ENCODE measurements around the gene KRT6A.
"Not testable (repeated sequence)": the region's sequence is repeated elsewhere in the genome, so short reads cannot be mapped to it uniquely, and the experiment has no call there.

The KRT6A gene

DNA sequence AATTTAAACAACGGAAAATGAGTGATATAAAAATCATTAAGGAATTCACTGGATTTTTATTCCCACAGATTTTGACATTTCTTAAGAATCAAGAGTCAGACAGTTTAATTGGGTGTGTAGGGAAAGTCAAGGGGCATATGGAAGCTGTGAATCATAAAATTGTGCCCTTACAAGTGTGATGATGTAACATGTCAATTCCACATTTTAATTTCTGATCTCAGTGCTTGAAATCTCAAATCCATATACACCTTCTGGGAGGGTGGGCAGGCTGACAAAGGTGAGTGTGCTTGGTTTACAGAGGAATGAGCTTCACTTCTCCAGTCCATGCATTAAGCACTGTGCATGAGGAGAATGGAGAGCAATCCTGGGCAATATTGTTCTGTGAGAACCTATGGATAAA lies 1.0 kb upstream of the KRT6A start:
- no peak for TF ChIP-seq PPARA (CRISPR knock-in tag; IDR thresholded peaks at IDR 0.05; ENCODE audit: borderline replicate concordance)
- TF ChIP-seq, protein P1, sequence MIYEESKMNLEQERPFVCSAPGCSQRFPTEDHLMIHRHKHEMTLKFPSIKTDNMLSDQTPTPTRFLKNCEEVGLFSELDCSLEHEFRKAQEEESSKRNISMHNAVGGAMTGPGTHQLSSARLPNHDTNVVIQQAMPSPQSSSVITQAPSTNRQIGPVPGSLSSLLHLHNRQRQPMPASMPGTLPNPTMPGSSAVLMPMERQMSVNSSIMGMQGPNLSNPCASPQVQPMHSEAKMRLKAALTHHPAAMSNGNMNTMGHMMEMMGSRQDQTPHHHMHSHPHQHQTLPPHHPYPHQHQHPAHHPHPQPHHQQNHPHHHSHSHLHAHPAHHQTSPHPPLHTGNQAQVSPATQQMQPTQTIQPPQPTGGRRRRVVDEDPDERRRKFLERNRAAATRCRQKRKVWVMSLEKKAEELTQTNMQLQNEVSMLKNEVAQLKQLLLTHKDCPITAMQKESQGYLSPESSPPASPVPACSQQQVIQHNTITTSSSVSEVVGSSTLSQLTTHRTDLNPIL (CRISPR knock-in tag; IDR thresholded peaks at IDR 0.05; ENCODE audit: low read depth), result no peak
- no peak for TF ChIP-seq BACH2 (CRISPR knock-in tag; IDR thresholded peaks at IDR 0.05; ENCODE audit: borderline replicate concordance)
- TF ChIP-seq, protein P2, sequence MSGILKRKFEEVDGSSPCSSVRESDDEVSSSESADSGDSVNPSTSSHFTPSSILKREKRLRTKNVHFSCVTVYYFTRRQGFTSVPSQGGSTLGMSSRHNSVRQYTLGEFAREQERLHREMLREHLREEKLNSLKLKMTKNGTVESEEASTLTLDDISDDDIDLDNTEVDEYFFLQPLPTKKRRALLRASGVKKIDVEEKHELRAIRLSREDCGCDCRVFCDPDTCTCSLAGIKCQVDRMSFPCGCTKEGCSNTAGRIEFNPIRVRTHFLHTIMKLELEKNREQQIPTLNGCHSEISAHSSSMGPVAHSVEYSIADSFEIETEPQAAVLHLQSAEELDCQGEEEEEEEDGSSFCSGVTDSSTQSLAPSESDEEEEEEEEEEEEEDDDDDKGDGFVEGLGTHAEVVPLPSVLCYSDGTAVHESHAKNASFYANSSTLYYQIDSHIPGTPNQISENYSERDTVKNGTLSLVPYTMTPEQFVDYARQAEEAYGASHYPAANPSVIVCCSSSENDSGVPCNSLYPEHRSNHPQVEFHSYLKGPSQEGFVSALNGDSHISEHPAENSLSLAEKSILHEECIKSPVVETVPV (CRISPR knock-in tag; IDR thresholded peaks at IDR 0.05), result no peak
- no peak for TF ChIP-seq ARNTL (CRISPR knock-in tag; IDR thresholded peaks at IDR 0.05; ENCODE audit: borderline replicate concordance, low read depth)
- TF ChIP-seq ZNF565 (CRISPR knock-in tag; conservative IDR thresholded peaks at IDR 0.05; ENCODE audit: low read depth), result no peak
- TF ChIP-seq CSDC2 (CRISPR knock-in tag; IDR thresholded peaks at IDR 0.05), result no peak
- TF ChIP-seq ZNF8 (CRISPR knock-in tag; IDR thresholded peaks at IDR 0.05), result no peak
- TF ChIP-seq SNAI2 (CRISPR knock-in tag; IDR thresholded peaks at IDR 0.05), result no peak
- TF ChIP-seq ESRRG (CRISPR knock-in tag; IDR thresholded peaks at IDR 0.05), result no peak
- TF ChIP-seq ISL1 (CRISPR knock-in tag; IDR thresholded peaks at IDR 0.05), result no peak
- TF ChIP-seq TCF4 (CRISPR knock-in tag; IDR thresholded peaks at IDR 0.05; ENCODE audit: borderline replicate concordance), result no peak
- no peak for TF ChIP-seq RARB (CRISPR knock-in tag; IDR thresholded peaks at IDR 0.05)
- no peak for TF ChIP-seq ZFP3 (CRISPR knock-in tag; IDR thresholded peaks at IDR 0.05)
- TF ChIP-seq, protein P3, sequence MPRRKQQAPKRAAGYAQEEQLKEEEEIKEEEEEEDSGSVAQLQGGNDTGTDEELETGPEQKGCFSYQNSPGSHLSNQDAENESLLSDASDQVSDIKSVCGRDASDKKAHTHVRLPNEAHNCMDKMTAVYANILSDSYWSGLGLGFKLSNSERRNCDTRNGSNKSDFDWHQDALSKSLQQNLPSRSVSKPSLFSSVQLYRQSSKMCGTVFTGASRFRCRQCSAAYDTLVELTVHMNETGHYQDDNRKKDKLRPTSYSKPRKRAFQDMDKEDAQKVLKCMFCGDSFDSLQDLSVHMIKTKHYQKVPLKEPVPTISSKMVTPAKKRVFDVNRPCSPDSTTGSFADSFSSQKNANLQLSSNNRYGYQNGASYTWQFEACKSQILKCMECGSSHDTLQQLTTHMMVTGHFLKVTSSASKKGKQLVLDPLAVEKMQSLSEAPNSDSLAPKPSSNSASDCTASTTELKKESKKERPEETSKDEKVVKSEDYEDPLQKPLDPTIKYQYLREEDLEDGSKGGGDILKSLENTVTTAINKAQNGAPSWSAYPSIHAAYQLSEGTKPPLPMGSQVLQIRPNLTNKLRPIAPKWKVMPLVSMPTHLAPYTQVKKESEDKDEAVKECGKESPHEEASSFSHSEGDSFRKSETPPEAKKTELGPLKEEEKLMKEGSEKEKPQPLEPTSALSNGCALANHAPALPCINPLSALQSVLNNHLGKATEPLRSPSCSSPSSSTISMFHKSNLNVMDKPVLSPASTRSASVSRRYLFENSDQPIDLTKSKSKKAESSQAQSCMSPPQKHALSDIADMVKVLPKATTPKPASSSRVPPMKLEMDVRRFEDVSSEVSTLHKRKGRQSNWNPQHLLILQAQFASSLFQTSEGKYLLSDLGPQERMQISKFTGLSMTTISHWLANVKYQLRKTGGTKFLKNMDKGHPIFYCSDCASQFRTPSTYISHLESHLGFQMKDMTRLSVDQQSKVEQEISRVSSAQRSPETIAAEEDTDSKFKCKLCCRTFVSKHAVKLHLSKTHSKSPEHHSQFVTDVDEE (CRISPR knock-in tag; IDR thresholded peaks at IDR 0.05), result no peak
- TF ChIP-seq TOX (CRISPR knock-in tag; IDR thresholded peaks at IDR 0.05; ENCODE audit: borderline replicate concordance), result no peak
- TF ChIP-seq ZFP30 (CRISPR knock-in tag; IDR thresholded peaks at IDR 0.05), result no peak
- TF ChIP-seq OSR1 (CRISPR knock-in tag; IDR thresholded peaks at IDR 0.05), result no peak
- no peak for TF ChIP-seq ZNF70 (CRISPR knock-in tag; IDR thresholded peaks at IDR 0.05)
- ATAC-seq, result no peak

DNA sequence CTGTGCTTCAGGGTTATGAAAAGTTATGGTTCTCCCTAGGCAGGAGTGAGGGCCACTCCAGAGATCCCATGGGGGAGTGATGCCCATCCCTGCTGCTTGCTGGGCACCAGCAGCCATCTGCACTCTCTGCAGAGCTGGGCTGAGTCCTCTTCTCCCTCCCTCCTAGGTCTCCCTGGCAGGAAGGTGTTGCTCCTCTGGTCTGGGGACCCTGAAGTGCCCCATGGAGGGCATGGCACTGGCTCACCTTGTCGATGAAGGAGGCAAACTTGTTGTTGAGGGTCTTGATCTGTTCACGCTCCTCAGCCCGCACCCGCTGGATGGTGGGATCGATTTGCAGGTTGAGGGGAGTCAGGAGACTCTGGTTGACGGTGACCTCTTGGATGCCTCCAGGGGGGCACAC lies 652 bp downstream of the KRT6A start:
- not testable (repeated sequence) for ATAC-seq

DNA sequence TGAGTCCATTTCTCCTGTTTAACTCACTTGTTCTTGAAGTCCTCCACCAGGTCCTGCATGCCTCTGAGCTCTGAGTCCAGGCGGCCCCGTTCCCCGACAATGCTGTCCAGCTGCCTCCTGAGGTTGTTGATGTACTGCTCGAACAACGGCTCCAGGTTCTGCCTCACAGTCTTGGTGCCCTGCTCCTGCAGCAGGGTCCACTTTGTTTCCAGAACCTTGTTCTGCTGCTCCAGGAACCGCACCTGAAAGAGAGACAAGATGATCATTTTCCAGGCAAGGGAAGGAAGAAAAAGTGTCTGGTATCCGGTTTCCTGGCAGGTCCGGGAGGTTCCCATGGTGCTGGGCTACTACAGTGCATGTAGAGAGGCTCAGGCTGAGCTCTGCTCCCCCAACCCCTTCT lies 1.6 kb downstream of the KRT6A start:
- not testable (repeated sequence) for ATAC-seq

DNA sequence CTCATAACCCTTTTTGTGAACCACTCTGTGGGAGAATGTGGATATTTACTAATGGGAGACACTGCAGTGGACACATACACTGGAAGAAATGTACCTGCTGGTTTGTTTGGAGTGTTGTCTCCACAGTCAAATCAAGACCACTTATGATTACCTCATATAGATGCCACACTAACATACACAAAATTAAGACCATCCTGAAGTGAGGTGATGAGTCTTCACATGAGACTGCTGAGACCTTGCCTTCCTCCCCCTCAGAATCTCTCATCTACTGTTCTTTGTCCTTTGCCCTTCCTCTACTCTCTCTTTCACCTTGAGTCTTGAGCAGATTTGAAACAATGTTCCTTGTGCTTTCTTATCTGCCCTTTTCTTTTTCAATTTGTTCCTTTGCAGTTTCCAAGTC lies 4.3 kb downstream of the KRT6A start:
- no peak for ATAC-seq
- TF ChIP-seq, protein P4, sequence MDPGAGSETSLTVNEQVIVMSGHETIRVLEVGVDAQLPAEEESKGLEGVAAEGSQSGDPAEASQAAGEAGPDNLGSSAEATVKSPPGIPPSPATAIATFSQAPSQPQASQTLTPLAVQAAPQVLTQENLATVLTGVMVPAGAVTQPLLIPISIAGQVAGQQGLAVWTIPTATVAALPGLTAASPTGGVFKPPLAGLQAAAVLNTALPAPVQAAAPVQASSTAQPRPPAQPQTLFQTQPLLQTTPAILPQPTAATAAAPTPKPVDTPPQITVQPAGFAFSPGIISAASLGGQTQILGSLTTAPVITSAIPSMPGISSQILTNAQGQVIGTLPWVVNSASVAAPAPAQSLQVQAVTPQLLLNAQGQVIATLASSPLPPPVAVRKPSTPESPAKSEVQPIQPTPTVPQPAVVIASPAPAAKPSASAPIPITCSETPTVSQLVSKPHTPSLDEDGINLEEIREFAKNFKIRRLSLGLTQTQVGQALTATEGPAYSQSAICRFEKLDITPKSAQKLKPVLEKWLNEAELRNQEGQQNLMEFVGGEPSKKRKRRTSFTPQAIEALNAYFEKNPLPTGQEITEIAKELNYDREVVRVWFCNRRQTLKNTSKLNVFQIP (CRISPR knock-in tag; IDR thresholded peaks at IDR 0.05; ENCODE audit: borderline replicate concordance, low read depth), result no peak

DNA sequence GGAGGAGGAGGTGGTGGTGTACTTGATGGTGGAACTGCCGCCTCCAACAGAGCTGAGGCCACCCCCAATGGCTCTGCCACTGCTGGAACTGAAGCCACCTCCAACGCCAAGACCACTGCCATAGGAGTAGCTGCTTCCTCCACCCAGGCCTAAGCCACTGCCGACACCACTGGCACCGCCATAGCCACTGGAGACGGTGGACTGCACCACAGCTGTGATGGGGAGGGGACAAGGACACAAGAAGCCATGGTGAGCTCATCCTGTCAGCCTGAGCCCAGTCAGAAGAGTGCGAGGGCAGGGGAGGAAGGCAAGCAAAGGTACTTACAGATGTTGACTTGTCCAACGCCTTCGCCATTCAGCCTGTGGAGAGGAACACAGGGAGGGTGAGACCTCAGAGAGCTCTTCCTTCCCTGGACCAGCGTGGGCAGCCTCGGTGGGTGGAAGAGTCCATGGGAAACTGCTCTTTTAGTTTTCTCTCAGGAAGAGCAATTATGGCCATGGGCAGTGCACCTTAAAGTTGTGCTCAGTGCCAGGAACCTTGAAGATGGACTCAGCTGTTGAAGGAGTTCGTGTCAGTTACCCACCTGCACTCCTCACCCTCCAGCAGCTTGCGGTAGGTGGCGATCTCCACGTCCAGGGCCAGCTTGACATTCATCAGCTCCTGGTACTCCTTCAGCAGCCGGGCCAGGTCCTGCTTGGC lies 5.2 kb downstream of the KRT6A start:
- ATAC-seq, result not testable (repeated sequence)
